IPS-15b (cell line): ENCODE results near the gene AGAP3.
"Not testable (repeated sequence)": the region's sequence is repeated elsewhere in the genome, so short reads cannot be mapped to it uniquely, and the experiment has no call there.

Source experiments
- H3K27me3 ChIP-seq: one replicate; pipeline ENCODE4 v1.6.1; 2013; ENCODE audit warnings: low read length; ENCODE audit not compliant: control insufficient read depth, insufficient read depth
- H3K36me3 ChIP-seq: one replicate; pipeline ENCODE4 v1.6.1; 2013; ENCODE audit warnings: low read length; ENCODE audit not compliant: control insufficient read depth, insufficient read depth
- H3K4me1 ChIP-seq: one replicate; pipeline ENCODE4 v1.6.1; 2013; ENCODE audit warnings: mild to moderate bottlenecking, low read length; ENCODE audit not compliant: control insufficient read depth, insufficient read depth
- H3K4me3 ChIP-seq: one replicate; pipeline ENCODE4 v1.5.1; 2013; ENCODE audit warnings: low read depth, low read length
- H3K9ac ChIP-seq: one replicate; pipeline ENCODE4 v1.6.1; 2013; ENCODE audit warnings: low read depth, mild to moderate bottlenecking, low read length
- H3K9me3 ChIP-seq: one replicate; pipeline ENCODE4 v1.6.1; 2013; ENCODE audit warnings: mild to moderate bottlenecking, low read length; ENCODE audit not compliant: control insufficient read depth, insufficient read depth

Gene AGAP3

DNA sequence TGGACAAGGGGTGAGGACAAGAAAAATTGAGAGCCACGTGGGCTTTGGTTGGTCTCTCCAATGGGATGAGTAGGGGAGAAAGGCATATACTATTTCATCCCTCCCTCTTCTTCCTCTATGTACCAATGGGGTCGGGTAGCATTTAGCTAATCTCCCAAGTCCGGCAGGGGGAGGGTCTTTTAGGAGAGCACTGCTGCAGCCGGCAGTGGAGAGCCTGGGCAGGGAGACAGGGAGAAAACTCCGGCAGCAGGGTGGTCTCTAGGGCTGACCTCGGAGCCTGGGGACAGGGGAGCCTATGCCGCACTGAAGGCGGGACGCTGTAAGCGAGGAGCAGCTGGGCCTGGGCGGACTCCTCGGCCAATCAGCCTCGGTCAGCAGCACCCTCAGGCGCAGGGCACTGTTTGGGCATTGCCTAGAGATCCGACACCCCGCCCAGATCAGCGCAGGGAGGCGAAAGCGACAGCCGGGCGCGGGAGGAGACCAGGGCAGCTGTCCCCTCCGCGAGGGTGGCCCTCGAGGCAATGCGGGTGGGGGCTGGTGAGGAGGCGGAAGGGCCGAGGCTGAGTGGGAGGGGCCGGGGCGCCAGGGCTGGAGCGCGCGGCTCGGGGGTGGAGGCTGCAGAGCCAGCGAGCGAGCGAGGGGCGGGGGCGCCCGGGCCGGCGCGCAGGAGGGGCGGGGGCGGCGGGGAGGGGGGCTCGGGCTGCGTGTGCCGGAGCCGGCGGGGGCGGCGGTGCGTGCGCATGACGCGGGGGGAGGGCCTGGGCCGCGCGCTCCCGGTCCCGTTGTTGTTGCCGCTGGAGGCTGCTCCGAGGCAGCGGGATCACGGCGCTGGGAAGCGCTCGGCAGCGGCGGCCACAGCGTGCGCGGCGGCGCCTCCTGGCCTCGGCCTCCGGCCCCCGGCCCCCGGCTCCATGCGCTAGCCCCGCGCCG, at the start of gene AGAP3:
TSS of gene AGAP3 (plus strand) at position 785 of the 930 bp plus-strand sequence. CDS start 267 bp downstream, outside the sequence.
- Histone ChIP-seq H3K9ac (peak within 1 kb of the TSS; percentile 37), H3K4me1 (peaks cover 23% of the 10 kb centered on the region)

DNA sequence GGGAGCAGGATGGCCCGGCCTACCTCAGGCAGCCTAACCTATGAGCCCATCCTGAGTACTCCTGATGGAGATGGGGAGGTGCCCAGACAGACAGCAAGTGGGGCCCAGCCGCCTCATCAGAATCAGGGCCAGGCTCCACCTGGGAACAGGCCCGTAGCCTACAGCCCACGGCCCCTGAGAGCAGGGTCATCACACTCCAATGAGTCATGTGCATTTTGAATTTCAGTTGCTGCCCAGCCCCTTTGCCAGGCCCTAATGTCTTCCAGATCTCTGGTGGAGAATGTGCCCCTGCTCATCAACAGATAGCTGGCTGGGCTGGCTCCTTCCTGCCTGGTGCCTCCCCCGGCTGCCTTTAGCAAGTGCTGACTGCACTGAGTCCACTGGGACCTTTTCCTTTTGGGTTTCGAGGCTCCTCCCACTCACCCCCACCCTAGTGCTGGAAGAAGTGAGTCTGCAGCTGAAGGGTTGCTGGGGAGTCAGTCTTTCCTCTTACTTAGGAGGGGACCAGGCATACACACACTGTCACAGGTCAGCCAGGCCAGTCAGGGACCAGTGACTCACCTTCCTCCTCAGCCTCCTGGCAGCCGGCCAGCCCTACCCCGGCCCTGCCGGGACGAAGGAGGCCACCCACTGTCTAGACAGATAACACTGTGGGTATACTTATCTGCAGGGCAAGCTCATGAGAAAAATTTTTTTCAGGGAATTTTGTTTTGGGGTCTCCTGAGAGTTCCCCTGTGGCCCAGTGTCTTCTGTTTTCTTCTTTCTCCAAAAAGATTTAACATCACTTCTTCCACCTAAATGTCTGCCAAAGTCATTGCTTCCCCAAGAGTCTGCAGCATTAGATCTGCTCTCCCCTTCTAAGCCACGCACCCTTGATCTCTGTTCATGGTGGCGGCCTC, 47.1 kb upstream of the AGAP3 start:
- Histone ChIP-seq H3K9ac (no peak overlapping the region), H3K36me3 (peaks cover 23% of the 10 kb centered on the region), H3K4me3 (no peak overlapping the region), H3K9me3 (no peaks in the 10 kb centered on the region), H3K27me3 (no peaks in the 10 kb centered on the region), H3K4me1 (no peaks in the 10 kb centered on the region)

More for the DNA sequence above, at the start of gene AGAP3:
- Histone ChIP-seq H3K4me3 (peak within 1 kb of the TSS; percentile 72), H3K36me3 (no peaks in the 10 kb centered on the region), H3K9me3 (no peaks in the 10 kb centered on the region), H3K27me3 (peaks cover 47% of the 10 kb centered on the region)

DNA sequence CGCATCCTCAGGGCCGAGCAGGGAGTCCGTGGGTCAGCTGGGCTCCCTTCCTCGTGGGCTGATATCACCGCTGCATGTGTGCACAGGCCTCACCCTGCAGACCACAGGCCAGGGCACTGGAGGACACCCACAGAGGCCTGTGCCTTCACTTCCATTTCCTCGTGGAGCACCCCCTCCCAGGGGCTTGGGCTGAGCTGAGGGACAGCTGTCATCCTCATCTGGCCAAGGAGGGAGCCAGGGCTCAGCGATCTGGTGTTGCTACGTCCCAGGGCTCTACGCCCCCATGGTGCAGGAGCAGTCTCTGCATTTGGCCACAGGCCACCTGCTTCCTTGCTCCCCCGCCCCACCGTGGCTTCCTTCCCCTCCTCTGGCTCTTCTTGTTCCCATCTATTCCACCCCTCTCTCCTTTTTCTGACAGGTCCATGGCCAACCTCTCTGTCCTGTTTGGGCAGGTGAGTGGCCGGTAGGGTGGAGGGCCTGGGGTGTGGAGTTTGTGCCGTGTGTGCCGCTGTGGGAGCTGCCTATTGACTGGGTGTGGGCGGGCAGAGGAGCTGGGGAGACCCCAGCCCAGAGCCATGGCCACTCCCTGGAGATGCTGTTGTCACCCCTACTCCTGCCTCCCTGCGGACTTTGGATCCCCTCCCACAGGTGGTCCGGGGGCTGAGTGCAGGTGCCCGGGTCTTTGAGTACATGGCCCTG, 46.3 kb upstream of the AGAP3 start:
- Histone ChIP-seq H3K27me3 (no peaks in the 10 kb centered on the region), H3K9ac (no peak overlapping the region), H3K4me1 (no peaks in the 10 kb centered on the region), H3K4me3 (no peak overlapping the region), H3K36me3 (peaks cover 16% of the 10 kb centered on the region), H3K9me3 (no peaks in the 10 kb centered on the region)

DNA sequence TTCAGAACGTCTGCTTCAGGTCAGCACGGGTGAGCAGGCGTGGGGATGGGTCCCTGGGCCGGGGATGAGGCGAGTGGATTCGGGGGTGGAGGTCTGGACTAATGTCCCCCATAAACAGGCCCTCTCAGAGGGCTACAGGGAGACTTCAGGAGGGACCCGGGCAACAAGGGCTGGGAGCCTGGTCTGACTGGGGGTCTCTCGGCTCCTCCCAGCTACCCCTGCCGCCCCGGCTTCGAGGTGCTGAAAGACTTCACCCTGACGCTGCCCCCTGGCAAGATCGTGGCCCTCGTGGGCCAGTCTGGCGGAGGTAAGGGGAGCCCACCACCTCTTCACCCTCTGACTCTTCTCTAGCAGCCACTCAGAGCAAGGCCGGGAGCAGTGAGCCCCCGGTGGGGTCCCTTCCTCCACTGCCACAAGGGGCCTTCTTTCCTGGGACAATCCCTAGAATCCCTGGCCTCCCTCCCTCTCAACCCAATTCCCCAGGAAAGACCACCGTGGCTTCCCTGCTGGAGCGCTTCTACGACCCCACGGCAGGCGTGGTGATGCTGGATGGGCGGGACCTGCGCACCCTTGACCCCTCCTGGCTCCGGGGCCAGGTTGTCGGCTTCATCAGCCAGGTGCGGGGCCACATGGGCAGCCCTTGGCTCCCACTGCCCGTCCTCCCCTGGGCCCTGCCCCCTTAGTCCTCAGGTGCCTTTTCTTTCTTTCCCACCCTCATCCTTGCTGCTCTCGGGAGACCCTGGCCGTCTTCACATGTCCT, 45.5 kb upstream of the AGAP3 start:
- Histone ChIP-seq H3K36me3 (peaks cover 8% of the 10 kb centered on the region), H3K27me3 (no peaks in the 10 kb centered on the region), H3K9me3 (no peaks in the 10 kb centered on the region), H3K9ac (no peak overlapping the region), H3K4me3 (no peak overlapping the region), H3K4me1 (no peaks in the 10 kb centered on the region)

DNA sequence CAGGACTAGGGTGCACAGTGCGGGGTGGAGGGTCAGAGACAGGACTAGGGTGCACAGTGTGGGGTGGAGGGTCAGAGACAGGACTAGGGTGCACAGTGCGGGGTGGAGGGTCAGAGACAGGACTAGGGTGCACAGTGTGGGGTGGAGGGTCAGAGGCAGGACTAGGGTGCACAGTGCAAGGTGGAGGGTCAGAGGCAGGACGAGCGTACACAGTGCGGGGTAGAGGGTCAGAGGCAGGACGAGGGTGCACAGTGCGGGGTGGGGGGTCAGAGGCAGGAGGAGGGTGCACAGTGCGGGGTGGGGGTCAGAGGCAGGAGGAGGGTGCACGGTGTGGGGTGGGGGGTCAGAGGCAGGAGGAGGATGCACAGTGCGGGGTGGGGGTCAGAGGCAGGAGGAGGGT, 42.8 kb upstream of the AGAP3 start:
- not testable (repeated sequence) for H3K4me1 ChIP-seq, H3K4me3 ChIP-seq, H3K36me3 ChIP-seq, H3K9ac ChIP-seq, H3K27me3 ChIP-seq, H3K9me3 ChIP-seq

DNA sequence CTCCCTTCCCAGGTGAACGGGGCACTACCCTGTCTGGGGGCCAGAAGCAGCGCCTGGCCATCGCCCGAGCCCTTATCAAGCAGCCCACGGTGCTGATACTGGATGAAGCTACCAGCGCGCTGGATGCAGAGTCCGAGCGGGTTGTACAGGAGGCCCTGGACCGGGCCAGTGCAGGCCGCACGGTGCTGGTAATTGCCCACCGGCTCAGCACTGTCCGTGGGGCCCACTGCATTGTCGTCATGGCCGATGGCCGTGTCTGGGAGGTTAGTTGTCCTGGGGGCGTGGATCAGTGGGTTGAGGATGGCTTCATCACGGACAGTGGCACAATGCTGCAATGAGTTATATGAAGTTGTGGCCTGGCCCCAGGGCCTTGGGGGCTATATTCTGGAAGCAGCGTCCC, 42.3 kb upstream of the AGAP3 start:
- Histone ChIP-seq H3K9ac (no peak overlapping the region), H3K9me3 (no peaks in the 10 kb centered on the region), H3K27me3 (no peaks in the 10 kb centered on the region), H3K4me3 (no peak overlapping the region), H3K36me3 (no peaks in the 10 kb centered on the region), H3K4me1 (no peaks in the 10 kb centered on the region)

DNA sequence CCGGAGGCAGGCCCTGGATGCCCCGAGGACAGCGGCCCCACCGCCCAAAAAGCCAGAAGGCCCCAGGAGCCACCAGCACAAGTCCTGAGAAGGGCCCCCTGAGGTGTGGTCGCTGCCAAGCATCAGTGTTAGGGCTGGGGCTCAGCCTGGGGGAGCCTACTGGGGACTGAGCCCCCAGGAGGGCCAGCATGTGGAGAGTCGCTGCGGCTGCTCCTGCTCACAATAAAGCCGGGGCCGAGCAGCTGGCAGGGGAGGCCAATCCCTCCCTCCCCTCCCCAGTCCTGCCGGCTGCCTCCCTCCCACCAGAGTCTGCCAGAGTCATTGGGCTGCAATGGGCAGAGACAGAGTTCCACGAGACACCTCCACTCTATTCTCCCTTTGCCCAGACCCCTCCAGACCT, 41.0 kb upstream of the AGAP3 start:
- Histone ChIP-seq H3K4me3 (no peak overlapping the region), H3K9me3 (no peaks in the 10 kb centered on the region), H3K9ac (no peak overlapping the region), H3K4me1 (no peaks in the 10 kb centered on the region), H3K27me3 (peaks cover 6% of the 10 kb centered on the region), H3K36me3 (no peaks in the 10 kb centered on the region)

DNA sequence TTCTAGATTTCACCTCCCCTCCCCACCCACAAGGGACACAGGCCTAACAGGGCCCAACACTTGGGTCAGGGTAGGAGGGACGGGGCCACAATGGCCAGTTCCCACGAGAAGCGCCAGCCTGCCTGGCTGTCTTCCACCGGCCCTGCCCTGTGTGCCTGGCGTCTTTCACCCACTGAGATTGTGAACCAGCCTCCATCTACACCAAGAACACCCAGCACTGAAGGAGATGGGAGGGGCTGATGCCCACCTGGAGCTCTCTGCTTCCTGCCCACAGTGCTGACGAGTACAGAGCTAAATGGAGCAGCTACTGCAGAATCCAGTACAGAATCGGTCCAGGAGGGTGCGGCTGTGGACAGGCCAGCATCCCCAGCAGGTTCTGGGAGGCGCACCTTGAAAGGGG, 40.3 kb upstream of the AGAP3 start:
- Histone ChIP-seq H3K27me3 (peaks cover 12% of the 10 kb centered on the region), H3K36me3 (no peaks in the 10 kb centered on the region), H3K4me3 (no peak overlapping the region), H3K4me1 (no peaks in the 10 kb centered on the region), H3K9me3 (no peaks in the 10 kb centered on the region), H3K9ac (no peak overlapping the region)

DNA sequence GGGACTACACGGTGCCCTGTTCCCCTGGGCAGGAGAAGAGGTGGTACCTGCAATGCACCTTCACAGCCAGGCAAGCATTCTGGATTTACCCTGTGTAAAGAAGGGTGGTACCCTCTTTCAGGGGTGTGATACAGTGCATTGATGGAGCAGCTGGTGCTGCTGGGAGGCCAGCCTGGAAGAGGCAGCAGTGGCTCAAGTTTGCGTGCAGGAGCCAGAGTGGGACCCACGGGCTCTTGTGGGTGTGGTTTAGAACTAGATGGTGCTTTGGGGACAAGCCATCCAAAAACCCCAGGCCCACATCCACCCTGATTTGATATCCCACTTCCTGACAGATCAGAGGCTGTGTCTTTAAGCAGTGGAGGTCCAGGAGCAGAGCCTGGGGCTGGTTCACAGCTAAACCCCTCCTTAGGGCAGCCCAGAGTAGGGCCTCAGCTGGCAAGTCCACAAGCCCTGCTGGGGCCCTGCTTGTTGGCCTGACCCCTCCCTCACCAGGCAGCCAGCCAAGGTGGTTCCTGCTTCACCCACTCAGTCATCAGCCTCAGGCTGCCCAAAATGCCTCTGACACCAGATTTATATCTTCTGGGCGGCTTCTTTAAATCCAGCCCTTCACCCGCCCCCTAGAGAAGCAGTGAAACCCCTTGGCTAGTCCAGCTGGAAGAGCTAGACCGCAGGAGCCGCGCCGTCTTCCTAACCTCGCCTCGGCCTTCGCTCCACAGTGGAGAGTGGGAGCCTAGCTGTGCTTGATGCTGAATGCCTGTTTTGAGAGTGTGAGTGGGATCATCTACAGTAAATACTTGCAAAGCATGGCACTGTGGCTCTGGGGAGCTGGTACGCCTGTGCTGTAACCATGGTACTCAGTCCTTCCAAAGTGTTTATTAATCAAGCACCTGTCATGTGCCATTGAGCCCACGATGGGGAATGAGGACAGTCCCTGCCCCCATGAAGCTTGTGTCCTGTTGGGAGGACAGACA, 39.4 kb upstream of the AGAP3 start:
- no peaks in the 10 kb centered on the region for H3K4me1 ChIP-seq
- no peak overlapping the region for H3K4me3 ChIP-seq
- peaks cover 17% of the 10 kb centered on the region for H3K27me3 ChIP-seq
- no peaks in the 10 kb centered on the region for H3K9me3 ChIP-seq
- H3K36me3 ChIP-seq = no peaks in the 10 kb centered on the region
- H3K9ac ChIP-seq = no peak overlapping the region
